HG03175 (cell line): ENCODE results near the gene PDE4D.

Experiments
- ATAC-seq: cut with Tn5 transposase; IDR thresholded peaks from one replicate; pipeline ENCODE4 v1.9.1; 2021; ENCODE audit warnings: mild to moderate bottlenecking, moderate library complexity; ENCODE audit not compliant: unreplicated experiment

Gene PDE4D

DNA sequence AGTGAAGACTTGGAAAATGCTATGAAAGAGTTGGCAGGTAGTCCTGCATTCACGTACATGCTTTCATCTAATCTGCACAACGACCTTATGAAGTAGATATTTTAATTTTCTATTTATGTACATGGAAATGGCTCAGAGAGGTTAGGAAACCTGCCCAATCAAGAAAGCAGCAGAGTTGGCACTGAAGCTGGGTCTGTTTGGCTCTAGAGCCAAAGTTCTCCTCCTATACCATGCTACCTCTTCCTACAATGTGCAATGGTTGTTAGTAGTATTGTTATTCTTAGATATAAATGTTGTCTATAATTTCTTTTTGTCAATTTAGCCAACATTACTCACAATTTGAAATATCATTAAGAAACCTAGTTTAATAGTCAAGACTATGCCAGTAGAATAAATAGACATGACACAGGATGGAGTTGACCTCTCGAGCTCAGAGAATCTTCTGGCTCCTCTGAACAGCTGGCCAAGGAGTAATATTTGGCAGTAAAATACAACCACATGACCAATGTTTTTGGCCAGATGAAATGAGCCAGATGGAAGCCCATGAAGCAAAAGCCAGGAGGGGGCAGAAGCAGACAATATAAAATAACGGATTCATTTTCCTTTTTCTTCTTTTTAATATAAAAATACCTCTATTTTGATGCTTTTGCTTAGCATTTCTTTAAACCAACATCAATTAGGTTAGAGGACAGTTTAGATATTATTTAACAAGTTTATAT lies 542.3 kb downstream of the PDE4D start:
- ATAC-seq = no peak

DNA sequence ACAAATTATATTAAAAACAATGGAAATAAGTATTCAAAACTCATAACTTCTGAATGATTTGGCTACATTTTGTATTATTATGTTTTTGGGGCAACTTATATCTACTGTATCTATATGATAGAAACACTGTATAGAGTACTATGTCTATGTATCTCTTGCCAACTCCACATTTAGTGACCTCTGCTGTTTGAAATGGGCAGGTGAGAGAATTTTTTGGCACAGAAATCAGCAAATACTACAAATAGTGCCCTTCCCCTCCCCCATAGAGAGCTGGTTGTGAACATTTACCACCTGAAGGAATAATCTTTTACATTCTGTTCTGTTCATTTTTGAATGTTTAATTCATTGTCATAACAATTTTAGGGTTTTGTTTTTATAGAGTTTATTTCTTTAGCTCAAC lies 545.3 kb downstream of the PDE4D start:
- no peak for ATAC-seq

DNA sequence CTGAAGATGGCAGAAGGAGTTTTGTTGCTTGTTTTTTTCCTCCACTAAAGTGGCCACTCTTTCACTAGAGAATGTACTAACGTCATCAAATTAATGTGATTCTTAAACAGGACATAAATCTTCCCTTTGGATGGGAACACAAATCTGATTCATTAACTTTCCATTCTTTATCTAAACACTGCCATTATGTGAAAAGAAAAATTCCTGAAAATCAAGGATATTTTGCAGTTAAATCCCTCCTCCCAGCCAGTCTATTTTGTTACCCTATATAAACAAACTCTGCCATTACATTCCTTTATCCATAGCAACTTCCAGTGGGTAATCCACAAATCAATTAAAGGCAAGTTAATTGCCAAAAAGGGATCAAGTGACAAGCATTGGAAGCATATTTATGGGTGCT lies 546.5 kb downstream of the PDE4D start:
- no peak for ATAC-seq

DNA sequence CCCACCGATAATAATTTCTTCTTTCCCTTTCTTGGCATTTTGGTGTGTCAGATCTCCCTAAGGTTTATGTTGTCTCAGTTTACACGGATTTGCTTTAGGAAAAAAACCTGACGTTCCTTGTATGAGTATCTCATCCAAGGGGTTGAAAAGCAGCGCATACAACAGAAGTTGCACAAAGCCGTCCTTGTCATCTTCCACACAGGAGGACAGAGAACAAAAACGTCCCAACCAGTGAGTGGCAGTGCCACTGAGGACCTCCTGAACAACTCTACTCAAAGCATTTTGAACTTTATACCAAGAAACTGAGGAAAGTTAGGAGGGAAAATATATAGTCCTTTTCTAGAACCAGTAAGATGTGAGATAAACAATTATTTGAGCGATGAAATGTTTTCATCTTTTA lies 547.0 kb downstream of the PDE4D start:
- no peak for ATAC-seq

DNA sequence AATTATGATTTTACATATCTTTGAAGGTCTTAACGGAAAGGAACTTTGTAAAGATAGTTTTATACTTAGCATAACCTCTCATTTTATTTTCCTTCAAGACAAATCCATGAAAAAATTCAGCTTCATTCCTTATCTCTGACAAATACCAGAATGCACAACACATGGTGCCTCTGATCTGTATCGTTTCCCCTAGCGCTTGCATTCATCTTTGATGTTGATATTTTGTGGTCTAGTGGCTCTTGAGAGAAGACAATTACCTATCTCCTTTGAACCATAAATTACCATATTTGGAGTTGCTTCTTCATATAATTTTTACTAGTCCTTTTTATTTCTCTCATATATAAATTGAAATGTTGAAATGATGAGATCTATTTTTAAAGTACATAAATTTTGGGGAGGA lies 551.3 kb downstream of the PDE4D start:
- ATAC-seq = no peak

DNA sequence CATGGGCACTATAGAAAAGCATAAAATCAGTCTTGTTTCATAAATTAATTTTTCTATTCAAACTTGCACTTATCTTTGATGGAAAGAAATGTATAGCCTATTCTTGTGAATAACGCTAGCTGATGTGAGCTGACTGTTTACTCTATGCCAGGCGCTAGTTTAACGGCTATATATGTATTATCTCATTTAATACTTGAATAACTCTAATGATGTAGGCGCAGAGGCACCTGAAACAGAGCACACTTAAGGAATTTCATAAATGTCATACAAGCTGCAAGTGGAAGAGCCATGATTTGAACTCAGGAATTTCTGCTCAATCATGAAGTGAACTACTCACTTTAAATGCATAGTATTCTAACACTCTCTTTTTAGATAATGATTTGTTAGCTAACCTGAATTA lies 551.8 kb downstream of the PDE4D start:
- ATAC-seq = no peak

DNA sequence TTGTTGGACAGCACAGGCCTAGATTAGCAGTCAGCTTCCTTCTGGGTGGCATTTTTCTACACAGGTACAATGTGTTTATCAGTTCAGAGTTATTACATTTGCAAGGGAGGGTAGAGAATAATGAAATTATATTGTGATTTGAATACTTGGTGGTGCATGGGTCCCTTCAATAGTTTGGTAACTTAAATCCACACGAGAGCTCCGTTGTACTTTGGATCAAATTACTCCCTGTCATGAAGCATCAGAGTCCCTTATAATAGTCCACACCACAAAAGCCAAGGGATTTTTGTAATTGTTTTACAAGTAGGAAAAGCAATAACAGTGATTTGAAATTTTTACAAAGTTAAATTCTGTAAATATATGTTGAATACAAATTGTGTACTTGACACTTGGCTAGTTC lies 552.4 kb downstream of the PDE4D start:
- ATAC-seq = no peak

DNA sequence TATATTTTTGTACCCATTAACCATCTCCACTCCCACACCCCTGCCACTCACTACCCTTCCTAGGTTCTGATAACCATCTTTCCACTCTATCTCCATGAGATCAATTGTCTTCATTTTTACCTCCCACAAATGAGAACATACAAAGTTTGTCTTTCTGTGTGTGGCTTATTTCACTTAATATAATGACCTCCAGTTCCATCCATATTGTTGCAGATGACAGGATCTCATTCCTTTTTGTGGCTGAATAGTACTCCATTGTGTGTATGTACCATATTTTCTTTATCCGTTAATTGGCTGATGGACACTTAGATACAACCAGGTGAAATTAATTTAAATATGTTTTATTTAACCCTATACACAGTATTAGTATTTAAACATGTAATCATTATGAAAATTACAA lies 552.9 kb downstream of the PDE4D start:
- no peak for ATAC-seq

DNA sequence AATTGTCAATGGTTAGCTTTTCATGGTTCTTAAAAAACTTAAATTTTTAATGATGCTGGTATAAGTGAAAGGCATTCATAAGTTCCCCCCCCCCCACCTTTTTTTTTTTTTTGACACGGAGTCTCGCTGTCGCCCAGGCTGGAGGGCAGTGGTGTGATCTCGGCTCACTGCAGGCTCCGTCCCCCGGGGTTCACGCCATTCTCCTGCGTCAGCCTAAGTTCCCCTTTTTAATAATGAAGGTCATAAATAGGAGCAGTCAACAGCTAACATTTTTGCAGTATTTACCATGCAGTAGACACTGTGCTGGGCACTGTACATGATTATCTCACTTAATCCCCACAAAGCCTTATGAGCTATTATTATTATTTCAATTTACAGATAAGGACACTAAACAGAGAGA lies 556.3 kb downstream of the PDE4D start:
- ATAC-seq = no peak

DNA sequence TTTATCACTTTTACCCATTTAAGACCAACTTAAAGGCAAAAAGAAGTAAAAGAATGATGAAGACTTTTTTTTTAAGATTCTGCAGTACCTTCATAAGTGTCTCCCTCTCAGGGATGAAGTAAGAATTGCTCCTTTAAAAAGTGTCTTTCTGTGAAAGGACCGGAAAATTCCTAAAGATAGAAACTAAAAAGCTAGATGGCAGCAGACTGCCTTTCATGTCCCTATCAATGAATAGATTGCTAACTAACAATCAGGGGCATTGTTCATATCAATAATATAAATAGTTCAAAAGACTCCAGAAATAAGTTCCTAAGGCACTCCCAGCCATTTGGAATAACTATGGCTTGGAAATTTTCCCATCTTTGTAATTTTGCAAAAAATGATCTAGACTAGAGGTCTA lies 558.0 kb downstream of the PDE4D start:
- no peak for ATAC-seq

DNA sequence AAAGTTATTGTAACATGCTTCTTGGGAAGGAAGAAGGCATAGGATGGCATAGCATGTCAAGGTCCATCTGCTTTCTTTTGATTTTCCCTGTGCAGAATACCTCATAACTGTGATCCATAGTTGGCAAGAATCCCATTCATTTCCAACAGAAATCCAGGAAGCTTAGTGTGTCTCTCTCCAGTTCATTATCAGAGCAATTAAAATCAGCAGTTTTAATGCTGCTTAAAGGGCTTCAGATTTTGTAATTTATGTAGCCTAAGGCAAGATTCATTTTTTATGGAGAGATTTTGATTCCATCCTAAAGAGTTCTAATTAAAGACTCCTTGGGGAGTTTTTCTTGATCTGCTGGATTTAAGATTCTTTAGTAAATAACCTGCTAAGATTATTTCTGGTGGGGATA lies 560.1 kb downstream of the PDE4D start:
- ATAC-seq = no peak

DNA sequence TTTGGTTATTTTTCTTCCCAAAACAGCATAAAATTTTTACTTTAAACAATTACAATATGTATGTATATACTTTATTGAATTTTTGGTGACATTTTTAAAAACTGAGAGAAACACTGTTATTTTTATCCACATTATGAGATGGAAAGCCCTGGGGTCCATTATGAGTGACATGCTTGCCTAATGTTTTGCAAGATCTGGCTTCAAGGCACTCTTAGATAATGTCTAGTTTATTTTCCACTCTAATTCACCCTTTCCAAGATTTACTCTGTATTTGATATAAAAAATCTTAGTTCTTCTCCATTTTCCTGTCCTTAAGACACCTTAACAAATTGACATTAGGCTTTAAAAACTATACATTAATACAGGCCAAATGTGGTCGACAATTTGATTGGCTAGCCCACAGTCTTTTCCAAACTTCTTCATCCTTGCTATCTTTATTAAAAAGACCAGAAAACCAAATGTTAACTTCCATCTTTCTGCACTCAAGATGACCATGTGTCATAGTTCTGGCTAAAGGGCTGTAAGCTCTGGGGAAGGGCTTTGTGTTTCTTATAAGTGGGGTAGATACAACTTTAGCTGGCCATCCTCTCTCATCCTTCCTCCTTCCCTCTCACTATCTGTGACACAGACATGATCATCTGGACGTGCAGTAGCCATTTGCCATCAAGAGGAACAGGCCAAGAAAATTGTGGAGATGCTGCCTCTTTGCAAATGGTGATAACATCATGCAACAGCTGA lies 561.1 kb downstream of the PDE4D start:
- no peak for ATAC-seq

DNA sequence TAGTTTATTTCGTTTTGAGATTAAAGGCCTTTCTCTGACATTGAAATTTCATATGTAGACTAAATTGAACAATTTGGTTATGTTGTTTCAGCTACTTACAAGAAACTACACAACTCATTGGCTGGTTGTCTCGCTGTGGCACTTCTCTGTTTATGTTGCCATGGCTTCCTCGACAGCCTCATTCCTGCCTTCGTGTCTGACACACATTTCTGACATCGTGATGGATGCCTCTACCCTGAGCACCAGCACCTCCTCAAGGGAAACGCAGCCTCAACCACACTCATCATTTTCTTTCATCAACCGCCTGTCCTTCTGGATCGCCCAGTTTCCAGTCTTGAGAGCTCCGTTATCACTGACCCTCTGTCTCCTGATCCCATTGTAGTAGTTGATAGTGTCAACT lies 562.8 kb downstream of the PDE4D start:
- no peak for ATAC-seq

DNA sequence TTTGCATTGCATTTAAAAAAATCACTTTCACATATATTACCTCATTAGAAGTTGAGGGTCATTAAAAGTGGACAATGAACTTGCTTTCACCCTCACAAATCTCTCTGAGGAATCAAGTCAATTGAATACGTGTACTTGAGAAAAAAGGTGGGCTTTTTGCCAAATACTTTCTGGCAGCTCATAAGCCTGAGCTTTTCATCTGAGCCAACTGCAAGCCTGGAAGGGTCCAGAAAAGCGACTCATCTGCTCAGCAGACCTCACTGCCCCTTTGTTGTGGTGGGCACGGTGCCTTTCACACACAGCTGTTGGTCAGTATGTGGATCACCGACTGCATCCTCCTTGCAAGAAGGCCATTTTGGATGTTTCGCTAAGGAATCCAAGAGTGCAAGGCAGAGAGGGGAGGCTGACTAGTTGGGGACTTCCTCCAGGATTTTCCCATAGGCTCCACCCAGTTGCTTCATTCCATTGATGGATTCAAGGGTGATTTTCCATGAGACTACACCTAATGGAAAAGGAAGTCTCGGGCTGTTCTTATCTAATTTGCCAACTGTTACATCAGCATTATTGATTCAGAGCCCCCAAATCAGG lies 564.7 kb downstream of the PDE4D start:
- ATAC-seq = no peak

DNA sequence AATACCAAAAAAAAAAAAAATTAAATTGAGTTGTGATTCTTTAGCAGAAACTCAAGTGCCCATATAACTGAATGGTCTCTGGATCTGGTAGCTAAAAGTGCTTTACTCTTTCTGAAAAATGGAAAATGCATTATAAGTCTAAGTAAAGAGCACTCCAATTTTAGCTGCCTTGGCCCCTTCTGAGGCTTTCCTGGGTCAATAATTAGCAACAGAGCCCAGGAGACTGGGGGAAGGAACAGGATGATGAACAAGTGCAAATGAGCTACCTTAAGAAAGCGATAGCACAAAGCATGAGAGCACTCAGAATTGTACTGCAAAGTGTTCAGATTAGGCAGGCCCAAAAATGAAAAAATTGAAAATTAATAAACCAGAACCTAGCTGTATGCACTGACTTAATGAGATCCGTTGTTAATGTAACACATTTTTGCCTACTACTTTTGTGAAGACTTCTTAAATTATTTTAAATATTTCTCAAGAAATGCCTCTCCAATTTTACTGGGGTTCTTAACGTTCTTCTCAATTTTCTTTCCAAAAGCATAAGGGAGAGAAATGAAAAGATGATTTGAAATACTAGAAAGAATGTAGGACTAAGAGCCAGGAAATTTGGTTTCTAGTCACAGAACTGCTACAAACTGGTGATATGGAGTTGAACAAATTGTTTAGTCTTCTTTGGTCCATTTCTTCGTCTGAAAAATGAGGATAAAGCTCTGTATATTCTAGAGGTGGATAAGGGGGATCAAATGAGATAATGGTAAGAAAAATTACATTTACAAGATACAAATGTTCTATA lies 566.1 kb downstream of the PDE4D start:
- no peak for ATAC-seq

DNA sequence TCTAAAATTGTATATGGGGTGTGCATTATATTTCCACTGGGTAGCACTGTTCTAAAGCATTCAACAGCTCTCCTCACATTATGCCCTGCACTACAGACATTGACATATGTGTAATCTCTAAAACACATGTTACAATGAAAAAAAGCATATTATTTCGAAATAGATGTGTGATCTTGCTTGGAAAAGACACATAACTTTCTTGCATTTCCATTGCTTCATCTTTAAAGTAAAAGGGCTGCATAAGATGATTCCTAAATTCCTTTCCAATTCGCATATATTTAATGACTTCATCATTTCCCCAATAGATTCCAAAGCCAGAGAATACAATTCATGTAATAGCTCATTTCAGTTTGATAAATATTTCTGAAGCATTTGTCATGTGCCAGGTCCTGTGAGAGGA lies 566.9 kb downstream of the PDE4D start:
- no peak for ATAC-seq

DNA sequence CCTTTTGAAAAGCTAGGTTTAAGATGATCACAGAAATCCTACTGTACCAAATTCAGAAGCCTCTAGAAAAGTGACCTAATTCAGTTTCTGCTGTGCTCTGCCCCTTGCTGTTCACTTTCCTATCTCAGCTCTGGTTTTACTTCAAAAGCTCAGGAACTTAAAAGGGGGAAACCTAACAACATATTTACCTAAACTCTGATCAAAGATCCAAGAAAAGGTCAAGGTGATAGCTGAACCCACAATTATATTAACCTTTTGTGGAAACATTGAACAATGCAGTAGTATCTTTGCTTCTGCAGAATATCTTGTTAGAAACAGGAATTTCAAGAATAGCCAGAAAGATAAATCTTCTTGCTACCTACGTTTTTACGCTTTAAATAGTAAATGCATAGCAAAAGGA lies 568.5 kb downstream of the PDE4D start:
- no peak for ATAC-seq

DNA sequence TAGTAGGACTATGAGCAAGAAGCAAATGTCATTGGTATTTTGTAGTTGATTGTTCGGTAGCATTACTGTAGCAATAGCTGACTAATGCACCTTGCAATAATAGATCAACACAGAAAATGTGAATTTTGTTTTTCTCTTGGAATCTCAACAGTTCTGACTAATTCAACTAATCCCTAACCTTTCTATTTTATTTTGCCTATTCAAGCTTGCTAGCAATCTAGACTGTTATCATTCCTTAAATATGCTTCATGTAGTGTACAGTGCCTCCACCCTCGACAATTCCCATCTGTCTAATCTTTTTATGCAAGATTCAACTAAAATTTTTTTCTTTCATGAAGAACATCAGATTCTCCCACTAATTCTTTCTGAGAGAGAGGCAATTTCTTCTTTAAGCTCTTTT lies 570.6 kb downstream of the PDE4D start:
- ATAC-seq = no peak

DNA sequence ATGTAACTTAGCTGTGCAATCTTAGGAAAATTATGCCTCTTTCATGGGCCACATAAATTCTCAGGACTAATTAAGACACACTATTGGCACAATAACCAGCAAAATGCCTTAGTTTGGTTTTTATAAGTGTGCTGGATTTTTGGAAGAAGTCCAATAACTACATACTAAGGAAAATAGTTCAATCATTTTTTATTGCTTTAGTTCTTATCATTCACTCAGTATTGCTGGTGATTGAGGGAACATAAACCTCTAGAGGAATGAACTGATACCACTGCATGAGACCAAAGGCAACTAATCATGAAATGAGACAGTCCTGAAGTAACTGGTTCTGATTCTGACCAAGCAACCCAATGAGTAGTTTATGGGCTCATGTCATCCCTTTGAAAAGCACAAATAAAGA lies 571.5 kb downstream of the PDE4D start:
- ATAC-seq = no peak

DNA sequence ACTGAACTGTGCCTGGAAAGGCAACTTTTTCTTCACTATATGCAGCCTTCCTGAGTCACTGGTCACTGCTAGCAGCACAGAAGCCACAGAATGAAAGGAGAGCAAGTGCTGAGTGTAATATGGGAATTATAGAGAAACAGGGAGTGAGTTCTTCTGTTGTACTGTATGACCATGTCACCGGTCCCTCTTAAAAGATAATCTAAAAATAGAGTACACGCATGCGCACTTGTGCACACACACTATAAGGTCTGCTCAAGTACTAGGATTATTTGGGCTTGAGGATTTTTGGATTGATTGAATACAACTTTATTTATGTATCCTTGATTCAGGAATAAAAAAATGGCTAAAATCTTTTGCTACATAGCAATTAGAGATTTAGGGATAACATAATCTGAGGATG lies 571.9 kb downstream of the PDE4D start:
- ATAC-seq = no peak

DNA sequence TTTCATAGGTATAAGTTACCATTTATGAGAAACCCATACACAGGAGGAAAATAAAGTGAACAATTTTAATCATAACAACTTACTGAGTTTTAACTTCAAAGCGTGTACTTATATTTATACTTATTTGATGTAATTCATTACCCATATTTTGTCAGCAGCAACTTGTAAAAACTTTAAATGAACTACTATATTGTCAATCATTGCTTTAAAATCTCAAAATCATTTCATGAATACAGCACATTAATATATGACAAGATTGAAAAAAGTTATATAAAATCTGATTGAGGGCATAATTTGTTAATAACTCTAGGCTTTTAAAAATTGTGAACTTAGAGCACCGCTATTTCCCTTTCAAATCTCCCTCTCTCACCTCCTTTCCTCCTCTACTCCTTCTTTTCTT lies 573.1 kb downstream of the PDE4D start:
- ATAC-seq = no peak

DNA sequence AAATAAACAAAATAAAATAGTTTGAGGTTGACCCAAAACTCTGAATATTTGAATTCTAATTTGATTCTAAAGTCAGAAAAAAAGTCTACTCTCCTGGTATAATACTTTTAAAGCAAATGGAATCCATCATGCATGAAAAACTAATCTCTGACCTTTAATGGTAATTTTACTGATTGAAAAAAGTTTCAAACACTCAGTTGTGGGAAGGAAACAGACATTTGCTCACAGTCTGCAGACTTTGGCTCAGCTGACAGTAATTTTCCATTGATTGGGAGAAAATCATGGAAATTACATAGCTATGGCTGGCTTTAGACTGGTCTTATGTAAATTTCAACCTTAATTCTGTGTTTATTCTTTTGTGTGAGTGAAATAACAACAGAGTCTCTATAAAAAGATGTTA lies 574.3 kb downstream of the PDE4D start:
- ATAC-seq = no peak
